Measurements from ENCODE around the gene TBC1D1. TPM values are rescaled to one million over a fixed set of nuclear protein-coding genes. Genes with fewer than 3 reads are reported as not detected.

The TBC1D1 gene
- total RNA-seq, 1 donor from 2014 or later, result 92.7 TPM

- no peak for TF ChIP-seq CTCF (IDR thresholded peaks at IDR 0.05)
- Mint-ChIP-seq H3K4me3 (ENCODE audit: unreplicated experiment) (no peak overlapping the region), H3K27ac (ENCODE audit: unreplicated experiment) (no peak overlapping the region)
These were observed 270.6 kb downstream of the TBC1D1 start for GRCh38 chr4:38161208-38162113.

GRCh38 chr4:38162240-38162784 lies 271.4 kb downstream of the TBC1D1 start:
- no peaks in the 10 kb centered on the region for H3K27me3 Mint-ChIP-seq (ENCODE audit: low read depth)
- peaks cover 21% of the 10 kb centered on the region for H3K4me1 Mint-ChIP-seq (ENCODE audit: low read depth)
- H3K27ac Mint-ChIP-seq (ENCODE audit: unreplicated experiment), result no peak overlapping the region
- no peak for TF ChIP-seq CTCF (IDR thresholded peaks at IDR 0.05)
- peaks cover 8% of the 10 kb centered on the region for H3K9me3 Mint-ChIP-seq (ENCODE audit: low read depth)
- no peak overlapping the region for H3K4me3 Mint-ChIP-seq (ENCODE audit: unreplicated experiment)
- DNase-seq (ENCODE audit: low spot score), result no peak
- peaks cover 4% of the 10 kb centered on the region for H3K36me3 Mint-ChIP-seq (ENCODE audit: low read depth)

More at GRCh38 chr4:38161208-38162113, 270.6 kb downstream of the TBC1D1 start:
- peaks cover 4% of the 10 kb centered on the region for H3K36me3 Mint-ChIP-seq (ENCODE audit: low read depth)
- H3K4me1 Mint-ChIP-seq (ENCODE audit: low read depth), result peaks cover 21% of the 10 kb centered on the region
- no peak for DNase-seq (ENCODE audit: low spot score)
- H3K27me3 Mint-ChIP-seq (ENCODE audit: low read depth), result no peaks in the 10 kb centered on the region
- H3K9me3 Mint-ChIP-seq (ENCODE audit: low read depth), result peaks cover 8% of the 10 kb centered on the region

- no peak for TF ChIP-seq CTCF (IDR thresholded peaks at IDR 0.05)
- no peaks in the 10 kb centered on the region for H3K27me3 Mint-ChIP-seq (ENCODE audit: low read depth)
- H3K9me3 Mint-ChIP-seq (ENCODE audit: low read depth), result peaks cover 8% of the 10 kb centered on the region
- peaks cover 4% of the 10 kb centered on the region for H3K36me3 Mint-ChIP-seq (ENCODE audit: low read depth)
- no peak overlapping the region for H3K27ac Mint-ChIP-seq (ENCODE audit: unreplicated experiment)
- no peak for DNase-seq (ENCODE audit: low spot score)
- H3K4me1 Mint-ChIP-seq (ENCODE audit: low read depth), result peaks cover 21% of the 10 kb centered on the region
- no peak overlapping the region for H3K4me3 Mint-ChIP-seq (ENCODE audit: unreplicated experiment)
These were observed 272.5 kb downstream of the TBC1D1 start for GRCh38 chr4:38163216-38164006.

GRCh38 chr4:38164346-38164745 lies 273.5 kb downstream of the TBC1D1 start:
- Mint-ChIP-seq H3K9me3 (ENCODE audit: low read depth) (peaks cover 8% of the 10 kb centered on the region), H3K4me3 (ENCODE audit: unreplicated experiment) (no peak overlapping the region), H3K27ac (ENCODE audit: unreplicated experiment) (no peak overlapping the region), H3K36me3 (ENCODE audit: low read depth) (peaks cover 4% of the 10 kb centered on the region), H3K4me1 (ENCODE audit: low read depth) (peaks cover 21% of the 10 kb centered on the region), H3K27me3 (ENCODE audit: low read depth) (no peaks in the 10 kb centered on the region)
- no peak for TF ChIP-seq CTCF (IDR thresholded peaks at IDR 0.05)
- DNase-seq (ENCODE audit: low spot score), result no peak

GRCh38 chr4:38166082-38166481 lies 275.2 kb downstream of the TBC1D1 start:
- H3K4me1 Mint-ChIP-seq (ENCODE audit: low read depth), result peaks cover 14% of the 10 kb centered on the region
- TF ChIP-seq CTCF (IDR thresholded peaks at IDR 0.05), result no peak
- peaks cover 8% of the 10 kb centered on the region for H3K9me3 Mint-ChIP-seq (ENCODE audit: low read depth)
- no peak overlapping the region for H3K4me3 Mint-ChIP-seq (ENCODE audit: unreplicated experiment)
- H3K27ac Mint-ChIP-seq (ENCODE audit: unreplicated experiment), result no peak overlapping the region
- H3K36me3 Mint-ChIP-seq (ENCODE audit: low read depth), result peaks cover 4% of the 10 kb centered on the region
- no peak for DNase-seq (ENCODE audit: low spot score)
- H3K27me3 Mint-ChIP-seq (ENCODE audit: low read depth), result no peaks in the 10 kb centered on the region
